Breast epithelium (tissue), 3 donors: ENCODE data around the gene KRT78.

Source experiments
- CTCF ChIP-seq, 3 donors: fragments of 450-650 bp; IDR thresholded peaks; one replicate each; pipeline ENCODE4 v1.5.1; 2016 to 2017; ENCODE audit warnings: antibody characterized with exemption in 3 of 3, mild to moderate bottlenecking in 3 of 3, moderate library complexity in 3 of 3
- POLR2A ChIP-seq: fragments of 450-650 bp; IDR thresholded peaks from one replicate; pipeline ENCODE4 v1.6.1; 2016; ENCODE audit warnings: antibody characterized with exemption, mild to moderate bottlenecking, moderate library complexity

GRCh38 chr12:52847335-52848102, 1.3 kb downstream of the KRT78 start:
- no peak for TF ChIP-seq CTCF (IDR thresholded peaks at IDR 0.05)
- no peak for TF ChIP-seq POLR2A
